HL-60 (cell line): ENCODE results near the gene DCAF8L2.
"Not testable (repeated sequence)": the region's sequence is repeated elsewhere in the genome, so short reads cannot be mapped to it uniquely, and the experiment has no call there.

ENCODE experiments used
- DNase-seq, 2 experiments: peaks; one replicate each; pipeline ENCODE4 v3.0.0-alpha.2; 2010 to 2020; ENCODE audit warnings: low read depth in 1 of 2, low spot score in 1 of 2
- H3K27ac ChIP-seq: fragments of 250-450 bp; sonication (Bioruptor Pico); replicated peaks from 2 replicates; pipeline ENCODE4 v1.5.1; 2020; ENCODE audit warnings: mild to moderate bottlenecking, moderate library complexity
- H3K27me3 ChIP-seq: fragments of 250-450 bp; sonication (Bioruptor Pico); 2 replicates; pipeline ENCODE4 v1.5.1; 2021; ENCODE audit warnings: mild to moderate bottlenecking, moderate library complexity; ENCODE audit not compliant: insufficient read depth, poor library complexity, severe bottlenecking
- H3K4me3 ChIP-seq: replicated peaks from 2 replicates; pipeline ENCODE4 v1.5.1; 2011; ENCODE audit warnings: mild to moderate bottlenecking, control low read depth, low read length; ENCODE audit not compliant: insufficient read depth
- CTCF ChIP-seq: IDR thresholded peaks from one replicate; pipeline ENCODE4 v1.5.1; 2011; ENCODE audit warnings: low read length, control low read depth, inconsistent platforms; ENCODE audit not compliant: insufficient read depth
- GABPA ChIP-seq: IDR thresholded peaks from 2 replicates; pipeline ENCODE4 v1.6.1; 2012; ENCODE audit warnings: low read depth
- POLR2AphosphoS5 ChIP-seq: IDR thresholded peaks from 2 replicates; pipeline ENCODE4 v1.6.1; 2012; ENCODE audit warnings: low read depth
- REST ChIP-seq: IDR thresholded peaks from 2 replicates; pipeline ENCODE4 v1.6.1; 2012; ENCODE audit warnings: low read depth; ENCODE audit not compliant: insufficient replicate concordance
- SPI1 ChIP-seq: IDR thresholded peaks from 2 replicates; pipeline ENCODE4 v1.6.1; 2012; ENCODE audit warnings: low read depth, mild to moderate bottlenecking, borderline replicate concordance
- long read RNA-seq: library from polyadenylated mRNA; unstranded; transcript quantifications from one replicate; pipeline ENCODE4 v2.0.0, GENCODE V29; 2020

Gene DCAF8L2
- long read RNA-seq, result 0 reads

GRCh38 chrX:27590044-27590443 is at the start of gene DCAF8L2:
DCAF8L2 (plus strand) TSS chrX:27590344; CDS start chrX:27746896, 156,552 bp downstream.
- H3K4me3 ChIP-seq, result no peak within 1 kb of the TSS
- TF ChIP-seq GABPA (no peak), CTCF (no peak), POLR2AphosphoS5 (no peak), SPI1 (no peak), REST (no peak)
- H3K27ac ChIP-seq, result no peak within 1 kb of the TSS
- no peaks in the 10 kb centered on the region for H3K27me3 ChIP-seq
- no peak for DNase-seq

DNA sequence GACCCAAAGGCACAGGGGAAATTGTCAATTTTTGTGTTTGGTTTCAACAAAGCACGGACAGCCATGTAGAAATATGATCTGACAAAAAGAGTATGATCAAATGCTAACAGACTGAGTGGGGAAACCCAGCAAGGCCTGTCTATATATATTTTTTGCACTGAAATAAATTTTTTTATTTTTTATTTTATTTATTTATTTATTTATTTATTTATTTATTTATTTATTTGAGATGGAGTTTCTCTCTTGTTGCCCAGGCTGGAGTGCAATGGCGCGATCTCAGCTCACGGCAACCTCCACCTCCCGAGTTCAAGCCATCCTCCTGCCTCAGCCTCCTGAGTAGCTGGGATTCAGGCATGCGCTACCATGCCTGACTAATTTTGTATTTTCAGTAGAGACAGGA is 49.0 kb upstream of the DCAF8L2 start:
- H3K4me3 ChIP-seq, DNase-seq, H3K27me3 ChIP-seq, H3K27ac ChIP-seq: not testable (repeated sequence)

DNA sequence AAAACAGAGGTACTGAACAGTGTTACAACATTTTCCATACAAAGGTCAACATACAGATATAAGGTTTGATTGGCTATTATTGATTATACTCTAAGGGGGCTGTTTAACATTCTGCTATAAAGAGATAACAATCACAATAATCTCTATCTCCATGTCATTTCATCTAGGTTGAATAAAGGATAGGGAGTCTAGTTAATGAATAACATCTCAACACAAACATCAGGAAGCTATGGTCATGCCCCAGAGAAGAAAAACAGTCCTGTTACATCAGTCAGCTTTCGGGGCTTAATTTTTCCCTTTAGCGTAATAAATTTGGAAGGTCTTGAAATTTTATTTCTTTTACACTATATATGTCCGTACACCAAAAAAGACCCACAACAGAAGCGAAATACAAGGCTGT is 41.5 kb upstream of the DCAF8L2 start:
- TF ChIP-seq GABPA, result no peak
- TF ChIP-seq POLR2AphosphoS5, result no peak
- no peak for TF ChIP-seq CTCF
- no peak for TF ChIP-seq SPI1
- TF ChIP-seq REST, result no peak
- Histone ChIP-seq H3K27ac (no peak overlapping the region), H3K27me3 (no peaks in the 10 kb centered on the region), H3K4me3 (no peak overlapping the region)
- no peak for DNase-seq

- DNase-seq, result no peak
- Histone ChIP-seq H3K27ac (no peak overlapping the region), H3K27me3 (no peaks in the 10 kb centered on the region), H3K4me3 (no peak overlapping the region)
- TF ChIP-seq GABPA (no peak), REST (no peak), CTCF (no peak), SPI1 (no peak), POLR2AphosphoS5 (no peak)
Observed at GRCh38 chrX:27549688-27550087, 40.5 kb upstream of the DCAF8L2 start.
